Calu3 (cell line): ENCODE data around the gene MTCL3. TPM values are rescaled to one million over a fixed set of nuclear protein-coding genes. Genes with fewer than 3 reads are reported as not detected.

ENCODE experiments used
- BruUV-seq: library from RNA; stranded (reverse); fragments of 400-500 nt; replicated peaks from 2 replicates; lab custom pipeline; 2021; lab: Mats Ljungman, UMichigan
- CTCF ChIA-PET: fragments of 300-600 bp; sonication (Branson Sonifier 250); formaldehyde crosslinking; loops from one replicate; lab custom pipeline; 2022; ENCODE audit warnings: antibody characterized with exemption; lab: Charles Lee
- DNase-seq: peaks from one replicate; pipeline ENCODE4 v3.0.0; 2022
- H3K27ac Mint-ChIP-seq: one replicate; pipeline ENCODE4 v1.8.0; 2022; ENCODE audit warnings: mixed read lengths; ENCODE audit not compliant: unreplicated experiment
- H3K27me3 Mint-ChIP-seq: one replicate; pipeline ENCODE4 v1.8.0; 2022; ENCODE audit warnings: mixed read lengths; ENCODE audit not compliant: unreplicated experiment
- H3K36me3 Mint-ChIP-seq: one replicate; pipeline ENCODE4 v1.8.0; 2022; ENCODE audit warnings: mild to moderate bottlenecking, moderate library complexity, mixed read lengths; ENCODE audit not compliant: insufficient read depth, unreplicated experiment
- H3K4me1 Mint-ChIP-seq: one replicate; pipeline ENCODE4 v1.8.0; 2022; ENCODE audit warnings: mild to moderate bottlenecking, low read depth, mixed read lengths; ENCODE audit not compliant: unreplicated experiment
- H3K4me3 Mint-ChIP-seq: one replicate; pipeline ENCODE4 v1.8.0; 2022; ENCODE audit warnings: mild to moderate bottlenecking, low read depth, moderate library complexity, mixed read lengths; ENCODE audit not compliant: unreplicated experiment
- H3K9me3 Mint-ChIP-seq: one replicate; pipeline ENCODE4 v1.8.0; 2022; ENCODE audit warnings: low read depth, mixed read lengths; ENCODE audit not compliant: unreplicated experiment
- CTCF ChIP-seq: fragments of 200-600 bp; IDR thresholded peaks from one replicate; pipeline ENCODE4 v1.8.0; 2022; ENCODE audit warnings: antibody characterized with exemption; ENCODE audit not compliant: unreplicated experiment
- intact Hi-C: fragments of 100-400 bp; cut with micrococcal nuclease; formaldehyde crosslinking; loops from one replicate; pipeline ENCODE4 v1.10.0; 2022; ENCODE audit not compliant: unreplicated experiment
- total RNA-seq: library from RNA; stranded (reverse); gene quantifications from 2 replicates; pipeline ENCODE4 v1.2.3, GENCODE V29; 2022

Gene MTCL3

GRCh38 chr6:127423921-127424320 lies 95.2 kb downstream of the MTCL3 start:
- DNase-seq = no peak
- CTCF ChIA-PET = no interaction called here
- H3K27me3 Mint-ChIP-seq = no peaks in the 10 kb centered on the region

More at GRCh38 chr6:127423921-127424320, 95.2 kb downstream of the MTCL3 start:
- Mint-ChIP-seq H3K4me1 (peaks cover 29% of the 10 kb centered on the region), H3K36me3 (no peaks in the 10 kb centered on the region), H3K9me3 (no peaks in the 10 kb centered on the region), H3K4me3 (no peak overlapping the region), H3K27ac (peak overlapping the region; percentile 12)
- no peak for TF ChIP-seq CTCF
- no TSS peak for BruUV-seq
- intact Hi-C loops = loop anchor here (5.0 kb wide), 1 partner anchor 82 kb away; the partner anchor contains the start of gene ECHDC1

Other genes with a start within 250 kb of the MTCL3 start
- gene ECHDC1, start 175.7 kb downstream of the MTCL3 start, total RNA-seq = 30.3 and 42.5 TPM in 2 replicates
- gene KIAA0408, start 59.9 kb downstream of the MTCL3 start, total RNA-seq = 0.31 and 0.91 TPM in 2 replicates
- gene C6orf58, start 57.8 kb upstream of the MTCL3 start, total RNA-seq = 0.31 and 0.64 TPM in 2 replicates